ENCODE measurements around the gene HBM.

DNA sequence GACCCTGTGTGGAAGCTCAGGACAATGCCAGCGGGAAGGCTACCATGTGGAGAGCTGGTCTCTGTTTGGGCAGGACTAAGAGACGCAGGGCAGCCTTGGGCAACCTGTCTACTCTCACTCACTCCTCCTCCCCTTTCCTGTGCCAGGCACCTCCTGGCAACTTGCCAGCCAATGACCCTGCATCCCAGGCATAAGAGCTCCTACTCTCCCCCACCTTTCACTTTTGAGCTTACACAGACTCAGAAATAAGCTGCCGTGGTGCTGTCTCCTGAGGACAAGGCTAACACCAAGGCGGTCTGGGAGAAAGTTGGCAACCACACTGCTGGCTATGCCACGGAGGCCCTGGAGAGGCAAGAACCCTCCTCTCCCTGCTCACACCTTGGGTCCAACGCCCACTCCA lies 2.6 kb downstream of the HBM start:
- TF ChIP-seq POLR2AphosphoS5 (IDR thresholded peaks at IDR 0.05) = no peak
- TF ChIP-seq, protein P1, sequence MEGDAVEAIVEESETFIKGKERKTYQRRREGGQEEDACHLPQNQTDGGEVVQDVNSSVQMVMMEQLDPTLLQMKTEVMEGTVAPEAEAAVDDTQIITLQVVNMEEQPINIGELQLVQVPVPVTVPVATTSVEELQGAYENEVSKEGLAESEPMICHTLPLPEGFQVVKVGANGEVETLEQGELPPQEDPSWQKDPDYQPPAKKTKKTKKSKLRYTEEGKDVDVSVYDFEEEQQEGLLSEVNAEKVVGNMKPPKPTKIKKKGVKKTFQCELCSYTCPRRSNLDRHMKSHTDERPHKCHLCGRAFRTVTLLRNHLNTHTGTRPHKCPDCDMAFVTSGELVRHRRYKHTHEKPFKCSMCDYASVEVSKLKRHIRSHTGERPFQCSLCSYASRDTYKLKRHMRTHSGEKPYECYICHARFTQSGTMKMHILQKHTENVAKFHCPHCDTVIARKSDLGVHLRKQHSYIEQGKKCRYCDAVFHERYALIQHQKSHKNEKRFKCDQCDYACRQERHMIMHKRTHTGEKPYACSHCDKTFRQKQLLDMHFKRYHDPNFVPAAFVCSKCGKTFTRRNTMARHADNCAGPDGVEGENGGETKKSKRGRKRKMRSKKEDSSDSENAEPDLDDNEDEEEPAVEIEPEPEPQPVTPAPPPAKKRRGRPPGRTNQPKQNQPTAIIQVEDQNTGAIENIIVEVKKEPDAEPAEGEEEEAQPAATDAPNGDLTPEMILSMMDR (IDR thresholded peaks at IDR 0.05) = no peak
- no peak for TF ChIP-seq POLR2A (IDR thresholded peaks at IDR 0.05)
- no peak for TF ChIP-seq EP300 (IDR thresholded peaks at IDR 0.05)
